Small intestine (tissue), 7 donors: ENCODE results near the gene ZNF727. TPM values are rescaled to one million over a fixed set of nuclear protein-coding genes. Genes with fewer than 3 reads are reported as not detected.
"Not testable (repeated sequence)": the region's sequence is repeated elsewhere in the genome, so short reads cannot be mapped to it uniquely, and the experiment has no call there.

ENCODE experiments used
- DNase-seq, 2 donors: peaks; one replicate each; pipeline versions ENCODE4 v3.0.0 to v3.0.0-alpha.2; 2013
- FAIRE-seq: peaks from 2 replicates; lab custom pipeline; 2012; peaks lifted over from hg19 to GRCh38; lab: Jason Lieb, UNC
- H3K27ac ChIP-seq, 3 donors: one replicate each; pipeline ENCODE4 v1.5.1; 2013; ENCODE audit warnings: low read length in 2 of 3, mild to moderate bottlenecking in 2 of 3, control low read depth in 1 of 3, inconsistent platforms in 1 of 3, low read depth in 1 of 3, moderate library complexity in 1 of 3
- H3K27me3 ChIP-seq, 3 donors: one replicate each; pipeline ENCODE4 v1.6.1; 2013; ENCODE audit warnings: low read length in 3 of 3, inconsistent platforms in 1 of 3; ENCODE audit not compliant: control insufficient read depth in 3 of 3, insufficient read depth in 3 of 3
- H3K36me3 ChIP-seq, 3 donors: one replicate each; pipeline ENCODE4 v1.6.1; 2013; ENCODE audit warnings: low read length in 3 of 3, inconsistent platforms in 1 of 3, low read depth in 1 of 3, mild to moderate bottlenecking in 1 of 3, moderate library complexity in 1 of 3; ENCODE audit not compliant: control insufficient read depth in 3 of 3, insufficient read depth in 2 of 3
- H3K4me1 ChIP-seq, 3 donors: one replicate each; pipeline ENCODE4 v1.6.1; 2013; ENCODE audit warnings: low read length in 2 of 3, inconsistent platforms in 1 of 3, low read depth in 1 of 3, mild to moderate bottlenecking in 1 of 3, moderate library complexity in 1 of 3; ENCODE audit not compliant: control insufficient read depth in 3 of 3, insufficient read depth in 2 of 3
- H3K4me3 ChIP-seq, 3 donors: one replicate each; pipeline ENCODE4 v1.5.1; 2013; ENCODE audit warnings: low read length in 3 of 3, control low read depth in 1 of 3, inconsistent platforms in 1 of 3, low read depth in 1 of 3, mild to moderate bottlenecking in 1 of 3, moderate library complexity in 1 of 3
- H3K9me3 ChIP-seq, 2 donors: one replicate each; pipeline ENCODE4 v1.6.1; 2013; ENCODE audit warnings: low read depth in 1 of 2, low read length in 1 of 2; ENCODE audit not compliant: control insufficient read depth in 2 of 2, insufficient read depth in 1 of 2
- WGBS, 3 donors: extraction: QIAGEN DNeasy Blood & Tissue Kit; methylation state at CpG; one replicate each; pipeline ENCODE4 v1.1.7; 2013; 5-methylcytosine and 5-hydroxymethylcytosine counted together
- polyA plus RNA-seq, 4 donors: library from polyadenylated mRNA; stranded (reverse) in 3 of 4; unstranded in 1 of 4; fragments of 200-250 nt in 3 of 4; fragments of 120-200 nt in 1 of 4; gene quantifications; one replicate each; pipeline versions ENCODE4 v1.2.1 to v1.2.3, GENCODE V29; 2013
- donor health status: healthy with polysubstance abuse.
- donor health status: control.
- donor health status: control.
- donor health status: Bipolar disorder and iron deficiency.
- donor health status: healthy.

ZNF727 gene
- polyA plus RNA-seq, 4 donors, result 0.04 to 0.37 TPM; not detected in 2

GRCh38 chr7:64087501-64087900, 42.3 kb downstream of the ZNF727 start:
- no peaks in the 10 kb centered on the region for H3K4me1 ChIP-seq
- no peak for DNase-seq
- WGBS, 3 donors, result 47 to 65% (median 62%) methylated on average over 3 of the region's 3 CpGs
- no peaks in the 10 kb centered on the region for H3K27me3 ChIP-seq
- no peak for FAIRE-seq
- no peak overlapping the region for H3K27ac ChIP-seq
- no peaks in the 10 kb centered on the region for H3K36me3 ChIP-seq
- H3K4me3 ChIP-seq, result no peak overlapping the region
- H3K9me3 ChIP-seq, result peaks cover 4 to 55% of the 10 kb centered on the region in 2 donors

GRCh38 chr7:64088863-64089262, 43.6 kb downstream of the ZNF727 start:
- WGBS, 3 donors, result 73 to 84% (median 83%) methylated on average over 5 of the region's 5 CpGs
- H3K4me1 ChIP-seq, H3K27ac ChIP-seq, H3K27me3 ChIP-seq, DNase-seq, H3K4me3 ChIP-seq, FAIRE-seq, H3K36me3 ChIP-seq: not testable (repeated sequence)
- peaks cover 4 to 53% of the 10 kb centered on the region in 2 donors for H3K9me3 ChIP-seq

Other genes starting within 250 kb of the ZNF727 start
- gene ZNF722, start 46.6 kb upstream of the ZNF727 start, polyA plus RNA-seq, result not detected
- not detected for gene ZNF735, start 161.8 kb downstream of the ZNF727 start, polyA plus RNA-seq
- gene ZNF679, start 183.0 kb downstream of the ZNF727 start, polyA plus RNA-seq, result not detected